ENCODE results near the gene NDUFS6.

- TF ChIP-seq, protein P1, sequence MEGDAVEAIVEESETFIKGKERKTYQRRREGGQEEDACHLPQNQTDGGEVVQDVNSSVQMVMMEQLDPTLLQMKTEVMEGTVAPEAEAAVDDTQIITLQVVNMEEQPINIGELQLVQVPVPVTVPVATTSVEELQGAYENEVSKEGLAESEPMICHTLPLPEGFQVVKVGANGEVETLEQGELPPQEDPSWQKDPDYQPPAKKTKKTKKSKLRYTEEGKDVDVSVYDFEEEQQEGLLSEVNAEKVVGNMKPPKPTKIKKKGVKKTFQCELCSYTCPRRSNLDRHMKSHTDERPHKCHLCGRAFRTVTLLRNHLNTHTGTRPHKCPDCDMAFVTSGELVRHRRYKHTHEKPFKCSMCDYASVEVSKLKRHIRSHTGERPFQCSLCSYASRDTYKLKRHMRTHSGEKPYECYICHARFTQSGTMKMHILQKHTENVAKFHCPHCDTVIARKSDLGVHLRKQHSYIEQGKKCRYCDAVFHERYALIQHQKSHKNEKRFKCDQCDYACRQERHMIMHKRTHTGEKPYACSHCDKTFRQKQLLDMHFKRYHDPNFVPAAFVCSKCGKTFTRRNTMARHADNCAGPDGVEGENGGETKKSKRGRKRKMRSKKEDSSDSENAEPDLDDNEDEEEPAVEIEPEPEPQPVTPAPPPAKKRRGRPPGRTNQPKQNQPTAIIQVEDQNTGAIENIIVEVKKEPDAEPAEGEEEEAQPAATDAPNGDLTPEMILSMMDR (IDR thresholded peaks at IDR 0.05) = no peak
- no peak for TF ChIP-seq POLR2A (IDR thresholded peaks at IDR 0.05)
These were observed 37.1 kb upstream of the NDUFS6 start for GRCh38 chr5:1763960-1764605.
